GM18508 (cell line): ENCODE measurements around the gene ELF5.

ENCODE experiments used
- ATAC-seq: cut with Tn5 transposase; IDR thresholded peaks from one replicate; pipeline ENCODE4 v1.9.1; 2021; ENCODE audit warnings: moderate number of reproducible peaks; ENCODE audit not compliant: insufficient read depth, unreplicated experiment

ELF5 gene

GRCh38 chr11:34493926-34494595 lies 19.5 kb downstream of the ELF5 start:
- ATAC-seq, result no peak

- ATAC-seq, result no peak
Observed at GRCh38 chr11:34493468-34493867, 20.1 kb downstream of the ELF5 start.

DNA sequence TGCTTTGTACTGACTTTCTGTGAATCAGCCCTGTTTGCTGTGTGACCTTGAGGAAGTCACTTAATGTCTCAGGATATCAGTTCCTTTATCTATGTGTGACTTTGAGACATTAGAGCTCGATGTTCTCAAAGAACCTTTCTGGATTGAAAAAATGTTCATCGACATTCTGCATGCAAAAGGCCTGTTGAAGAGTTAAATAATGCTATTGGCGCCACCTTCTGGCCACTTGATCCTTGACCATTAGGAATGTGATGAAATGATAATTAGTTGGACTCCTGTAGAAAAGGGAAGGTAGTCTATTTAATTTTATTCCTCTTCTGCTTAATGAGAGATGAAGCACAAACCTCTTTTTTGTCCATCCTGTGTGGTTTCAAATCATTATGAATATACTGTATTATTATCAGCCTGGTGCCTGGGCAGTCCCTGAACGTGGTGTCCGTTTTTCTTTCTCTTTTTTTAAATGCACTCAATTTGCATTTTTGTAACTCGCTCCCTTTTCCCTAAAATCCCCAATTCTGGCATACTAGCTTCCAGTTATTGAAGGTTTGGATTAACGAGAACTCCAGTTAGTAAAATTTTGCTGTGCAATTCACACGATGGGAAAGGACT lies 20.7 kb downstream of the ELF5 start:
- ATAC-seq, result no peak

GRCh38 chr11:34490304-34490703 lies 23.3 kb downstream of the ELF5 start:
- no peak for ATAC-seq

DNA sequence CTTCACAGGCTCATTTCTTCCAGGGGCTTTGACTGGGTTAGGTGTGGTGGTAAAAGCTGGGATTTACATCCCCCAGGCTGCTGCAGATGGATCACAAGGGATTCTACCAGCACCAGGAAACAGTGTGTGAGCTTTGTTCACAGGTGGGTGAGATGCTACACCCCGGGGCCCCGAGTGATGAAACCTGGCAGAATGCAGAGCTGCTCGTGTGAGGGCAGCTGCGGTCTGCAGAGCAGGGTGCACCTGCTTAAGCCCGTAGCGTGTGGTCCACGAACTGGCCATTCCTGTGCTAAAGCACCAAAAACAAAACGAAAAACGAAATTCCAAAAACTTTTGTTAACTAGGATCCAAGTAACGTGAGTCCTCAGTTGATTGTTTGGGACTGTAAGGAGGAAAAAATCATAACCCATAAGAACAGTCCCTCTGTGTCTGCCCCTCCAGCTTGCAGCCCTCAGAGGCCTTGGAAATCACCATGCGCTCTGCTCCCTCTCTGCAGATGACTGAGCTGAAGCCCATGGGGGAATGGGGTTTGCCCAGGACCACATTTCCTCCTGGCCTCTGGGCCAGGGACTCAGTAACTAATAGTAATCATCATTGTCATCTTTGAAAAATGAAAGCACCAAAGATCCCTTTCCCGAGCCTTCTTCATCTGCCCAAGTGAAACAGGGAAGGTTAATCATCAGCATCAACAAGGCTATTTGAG lies 24.6 kb downstream of the ELF5 start:
- no peak for ATAC-seq

GRCh38 chr11:34487430-34487829 lies 26.2 kb downstream of the ELF5 start:
- ATAC-seq, result no peak

DNA sequence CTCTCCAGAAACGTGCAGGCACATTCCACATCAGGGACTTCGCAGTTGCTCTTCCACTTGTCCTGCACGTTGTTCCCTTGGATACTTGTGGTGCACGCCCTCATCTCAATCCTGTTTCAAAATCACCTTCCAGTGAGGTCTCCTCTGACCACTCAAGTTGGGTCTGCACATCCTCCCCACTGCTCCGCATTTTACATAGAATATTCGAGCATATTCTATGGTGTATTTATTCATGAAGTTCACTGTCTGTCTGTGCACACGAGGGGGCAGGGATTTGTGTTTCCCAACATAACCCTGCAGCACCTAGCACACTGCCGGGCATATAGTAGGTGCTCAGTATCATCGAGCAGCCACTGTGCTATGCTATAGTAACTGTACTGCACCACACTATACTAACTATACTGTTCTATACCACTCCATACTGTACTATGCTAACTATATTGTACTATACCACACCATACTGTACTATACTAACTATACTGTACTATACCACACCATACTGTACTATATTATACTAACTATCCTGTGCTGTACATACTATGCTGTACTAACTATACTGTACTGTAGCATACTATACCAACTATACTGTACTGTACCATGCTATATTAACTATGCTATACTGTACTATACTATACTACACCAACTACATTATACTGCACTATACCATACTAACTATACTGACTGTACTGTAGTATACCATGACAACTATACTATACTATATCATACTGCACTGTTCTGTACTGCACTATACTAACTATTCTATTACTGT lies 30.3 kb downstream of the ELF5 start:
- no peak for ATAC-seq

DNA sequence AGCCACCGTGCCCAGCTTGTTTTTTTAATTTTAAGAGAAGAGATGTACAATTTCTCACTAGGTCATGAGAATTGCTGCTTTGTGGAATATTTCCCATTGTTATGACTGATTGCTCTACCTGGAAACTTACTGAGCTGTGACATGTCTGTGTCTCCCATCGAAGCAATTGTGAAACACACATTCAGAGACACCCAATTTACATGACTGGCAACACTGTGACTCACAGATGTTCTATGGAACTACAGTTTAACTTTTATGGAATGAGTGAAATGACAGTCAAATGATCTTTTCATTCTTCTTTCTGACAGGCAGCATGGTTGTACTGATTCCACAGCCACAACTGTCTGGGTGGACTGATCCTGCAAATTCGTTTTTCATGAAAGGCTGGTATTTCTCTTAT lies 32.3 kb downstream of the ELF5 start:
- no peak for ATAC-seq

GRCh38 chr11:34480314-34480713 lies 33.3 kb downstream of the ELF5 start:
- no peak for ATAC-seq

GRCh38 chr11:34478845-34479663 lies 34.5 kb downstream of the ELF5 start:
- no peak for ATAC-seq

GRCh38 chr11:34476849-34477248 lies 36.7 kb downstream of the ELF5 start:
- ATAC-seq, result no peak

DNA sequence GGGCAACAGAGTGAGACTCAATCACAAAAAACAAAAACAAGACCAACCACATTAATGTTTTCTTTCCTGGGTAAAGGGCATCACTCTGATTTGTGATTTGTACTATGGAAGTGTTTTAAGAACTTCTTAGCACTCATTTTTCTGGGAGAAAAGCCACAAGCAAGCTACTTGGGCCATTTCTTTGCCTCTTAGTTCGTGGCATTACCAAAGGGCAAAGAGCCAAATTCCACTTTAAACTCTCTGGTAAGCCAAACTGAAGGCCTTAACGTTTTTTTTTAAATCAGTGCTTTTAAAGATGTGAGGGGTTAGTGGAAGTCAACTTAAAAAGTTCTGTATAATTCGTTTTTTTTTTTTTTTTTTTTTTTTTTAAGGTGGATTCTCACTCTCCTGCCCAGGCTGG lies 37.9 kb downstream of the ELF5 start:
- no peak for ATAC-seq

DNA sequence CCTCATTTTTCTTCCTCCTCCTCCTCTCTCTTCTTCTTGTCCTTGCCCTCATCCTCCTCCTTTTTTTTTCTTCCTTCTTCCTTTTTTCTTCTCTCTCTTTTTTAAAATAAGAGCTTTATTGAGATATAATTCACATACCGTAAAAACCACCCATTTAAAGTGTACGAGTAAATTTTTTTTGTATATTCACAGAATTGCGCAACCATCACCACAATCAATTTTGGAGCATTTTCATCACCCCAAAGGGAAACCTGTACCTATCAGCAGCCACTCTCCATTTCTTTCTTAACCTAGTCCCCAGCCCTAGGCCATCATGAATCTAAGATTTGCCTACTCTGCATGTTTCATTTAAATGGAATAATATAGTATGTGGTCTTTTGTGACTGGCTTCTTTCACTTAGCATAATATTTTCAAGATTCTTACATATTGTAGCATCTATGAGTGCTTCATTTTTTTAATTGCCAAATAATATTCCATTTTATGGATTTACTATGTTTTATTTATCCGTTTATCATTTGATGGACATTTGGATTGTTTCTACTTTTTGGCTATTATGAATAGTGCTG lies 39.9 kb downstream of the ELF5 start:
- no peak for ATAC-seq

- ATAC-seq, result no peak
Observed at GRCh38 chr11:34468209-34468841, 45.3 kb downstream of the ELF5 start.

DNA sequence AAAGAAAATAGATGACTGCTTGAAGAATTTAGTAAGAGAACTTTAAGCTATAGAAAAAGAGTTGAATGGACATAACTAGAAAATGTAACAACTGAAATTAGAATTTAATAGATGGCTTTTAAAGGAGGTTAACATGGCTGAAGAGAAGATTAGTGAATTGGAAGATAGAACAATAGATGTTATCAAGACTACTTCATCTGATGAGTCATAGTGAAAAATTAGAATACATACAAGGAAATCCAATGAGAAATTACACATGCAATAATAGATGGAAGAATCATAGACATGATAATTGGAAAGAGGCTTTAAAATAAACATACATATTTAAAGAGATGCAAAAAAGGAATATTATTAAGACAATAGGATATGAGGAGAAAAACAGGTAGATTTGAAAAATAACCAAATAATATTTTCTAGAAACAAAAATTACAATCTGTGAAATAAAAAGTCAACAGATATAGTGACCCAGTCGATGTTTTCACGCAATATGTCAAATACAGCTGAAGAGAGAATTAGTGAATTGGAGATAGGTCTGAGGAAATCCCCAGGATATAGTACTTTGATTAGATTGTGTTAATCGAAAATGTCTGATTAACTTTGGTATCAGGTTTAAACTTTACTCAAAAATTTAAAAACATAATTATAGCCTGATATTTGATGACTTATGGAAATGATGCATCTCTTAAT lies 46.6 kb downstream of the ELF5 start:
- ATAC-seq, result no peak

DNA sequence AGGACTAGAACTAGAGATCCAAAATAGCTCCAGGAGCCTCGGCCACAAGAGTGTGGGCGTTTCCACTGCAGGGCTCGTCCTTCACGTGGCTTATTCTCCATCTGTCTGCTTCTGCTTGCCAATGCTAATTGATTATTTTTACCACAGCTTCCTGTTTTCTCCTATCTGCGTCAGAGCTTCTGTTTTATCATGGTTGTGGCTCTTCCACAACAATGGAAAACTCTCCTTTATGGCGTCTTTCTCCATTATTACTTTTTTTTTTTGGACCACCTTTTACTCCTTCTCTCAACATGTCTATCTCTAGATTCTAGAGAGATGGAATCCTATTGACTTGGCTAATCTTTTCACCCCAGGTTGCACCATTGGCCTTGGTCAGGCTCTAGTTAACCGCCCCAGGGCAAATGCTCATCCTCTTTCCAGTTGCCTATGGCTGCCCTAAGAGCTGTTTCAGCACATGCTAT lies 49.0 kb downstream of the ELF5 start:
- ATAC-seq, result no peak

DNA sequence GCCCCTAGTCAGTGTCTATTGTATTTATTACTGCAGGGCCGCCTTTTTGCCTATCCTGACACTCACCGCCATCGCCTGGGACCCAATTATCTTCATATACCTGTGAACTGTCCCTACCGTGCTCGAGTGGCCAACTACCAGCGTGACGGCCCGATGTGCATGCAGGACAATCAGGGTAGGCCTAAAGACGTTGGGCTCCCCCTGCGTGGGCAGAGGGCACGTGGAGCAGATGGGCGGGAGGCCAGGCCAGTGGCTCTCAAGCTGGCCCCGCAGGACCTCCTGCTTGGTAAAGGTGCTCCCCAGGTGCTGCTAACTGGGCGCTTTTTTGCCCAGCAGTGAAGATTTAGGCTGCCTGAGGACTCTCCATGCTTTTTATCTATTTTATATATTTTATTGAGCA lies 52.4 kb downstream of the ELF5 start:
- no peak for ATAC-seq

- no peak for ATAC-seq
Observed at GRCh38 chr11:34460278-34460677, 53.3 kb downstream of the ELF5 start.
